Neural progenitor cell (in vitro differentiated cells): ENCODE data around the gene SFMBT2. TPM values are rescaled to one million over a fixed set of nuclear protein-coding genes. Genes with fewer than 3 reads are reported as not detected.

ENCODE experiments used
- DNase-seq: peaks from one replicate; pipeline ENCODE4 v3.0.0-alpha.2; 2016; ENCODE audit warnings: low spot score
- H2AFZ ChIP-seq: fragments of 200-600 bp; sonication (generic); replicated peaks from 2 replicates; pipeline ENCODE4 v1.6.1; 2016; ENCODE audit warnings: antibody characterized with exemption
- H3F3A ChIP-seq: fragments of 200-600 bp; sonication (generic); 2 replicates; pipeline ENCODE4 v1.6.1; 2016; ENCODE audit warnings: antibody characterized with exemption, low read depth
- H3K27ac ChIP-seq: fragments of 200-600 bp; sonication (generic); 2 replicates; pipeline ENCODE4 v1.5.1; 2016; ENCODE audit warnings: mild to moderate bottlenecking
- H3K27me3 ChIP-seq: fragments of 200-600 bp; sonication (generic); 2 replicates; pipeline ENCODE4 v1.6.1; 2016; ENCODE audit warnings: mild to moderate bottlenecking, moderate library complexity
- H3K36me3 ChIP-seq: fragments of 200-600 bp; sonication (generic); 2 replicates; pipeline ENCODE4 v1.5.1; 2016
- H3K4me1 ChIP-seq: fragments of 200-600 bp; sonication (generic); 2 replicates; pipeline ENCODE4 v1.6.1; 2016; ENCODE audit warnings: mixed run types
- H3K4me2 ChIP-seq: fragments of 200-600 bp; sonication (generic); 2 replicates; pipeline ENCODE4 v1.6.1; 2016
- H3K4me3 ChIP-seq: fragments of 200-600 bp; sonication (generic); 2 replicates; pipeline ENCODE4 v1.5.1; 2016
- H3K79me2 ChIP-seq: fragments of 200-600 bp; sonication (generic); 2 replicates; pipeline ENCODE4 v1.6.1; 2016; ENCODE audit warnings: low read depth
- H3K9ac ChIP-seq: fragments of 200-600 bp; sonication (generic); 2 replicates; pipeline ENCODE4 v1.6.1; 2016
- H3K9me3 ChIP-seq: fragments of 200-600 bp; sonication (generic); 2 replicates; pipeline ENCODE4 v1.5.1; 2016; ENCODE audit warnings: low read depth
- H4K20me1 ChIP-seq: fragments of 200-600 bp; sonication (generic); 2 replicates; pipeline ENCODE4 v1.6.1; 2016; ENCODE audit warnings: low read depth
- H3K27ac Mint-ChIP-seq: 3 replicates; pipeline ENCODE4 v1.8.0; 2021; ENCODE audit warnings: mixed read lengths
- H3K27me3 Mint-ChIP-seq: 2 replicates; pipeline ENCODE4 v1.8.0; 2022; ENCODE audit warnings: low read depth, mild to moderate bottlenecking, inconsistent platforms, moderate library complexity, mixed read lengths; ENCODE audit not compliant: insufficient read depth
- H3K36me3 Mint-ChIP-seq: 3 replicates; pipeline ENCODE4 v1.8.0; 2021; ENCODE audit warnings: mixed read lengths
- H3K4me1 Mint-ChIP-seq: 3 replicates; pipeline ENCODE4 v1.8.0; 2021; ENCODE audit warnings: mixed read lengths
- H3K4me3 Mint-ChIP-seq: 3 replicates; pipeline ENCODE4 v1.8.0; 2021; ENCODE audit warnings: mild to moderate bottlenecking, moderate library complexity, mixed read lengths
- H3K9me3 Mint-ChIP-seq: 3 replicates; pipeline ENCODE4 v1.8.0; 2020; ENCODE audit warnings: mixed read lengths
- CTCF ChIP-seq: fragments of 200-600 bp; sonication (generic); IDR thresholded peaks from 2 replicates; pipeline ENCODE4 v1.5.1; 2017; ENCODE audit warnings: antibody characterized with exemption, mild to moderate bottlenecking
- EZH2 ChIP-seq: fragments of 200-600 bp; sonication (generic); IDR thresholded peaks from 2 replicates; pipeline ENCODE4 v1.6.1; 2017; ENCODE audit warnings: antibody characterized with exemption, mild to moderate bottlenecking, moderate library complexity
- EZH2phosphoT487 ChIP-seq: fragments of 200-600 bp; sonication (generic); IDR thresholded peaks from 2 replicates; pipeline ENCODE4 v1.6.1; 2017; ENCODE audit warnings: antibody characterized with exemption
- total RNA-seq: library from RNA; depleted of rRNA; stranded (reverse); fragments of >200 nt; gene quantifications from 2 replicates; pipeline ENCODE4 v1.2.3, GENCODE V29; 2015; ENCODE audit warnings: low replicate concordance

Gene SFMBT2
- total RNA-seq, 1 donor from 2014 or later: 1.8 TPM

GRCh38 chr10:7338469-7338868, 72.4 kb downstream of the SFMBT2 start:
- H3K9me3 Mint-ChIP-seq: peaks cover 2% of the 10 kb centered on the region
- DNase-seq: no peak
- H3K27me3 Mint-ChIP-seq: no peaks in the 10 kb centered on the region

GRCh38 chr10:7337431-7338171, 73.2 kb downstream of the SFMBT2 start:
- H3K9me3 ChIP-seq: no peaks in the 10 kb centered on the region
- H3F3A ChIP-seq: no peaks in the 10 kb centered on the region
- no peak for DNase-seq
- H3K27ac ChIP-seq: no peak overlapping the region
- H3K4me2 ChIP-seq: no peak overlapping the region
- no peaks in the 10 kb centered on the region for H3K79me2 ChIP-seq
- no peak overlapping the region for H2AFZ ChIP-seq
- H3K36me3 ChIP-seq: no peaks in the 10 kb centered on the region
- no peak overlapping the region for H3K9ac ChIP-seq
- Mint-ChIP-seq H3K9me3 (peaks cover 2% of the 10 kb centered on the region), H3K4me3 (no peak overlapping the region), H3K27ac (no peak overlapping the region), H3K4me1 (peaks cover 7% of the 10 kb centered on the region), H3K27me3 (no peaks in the 10 kb centered on the region), H3K36me3 (peaks cover 10% of the 10 kb centered on the region)
- no peaks in the 10 kb centered on the region for H3K27me3 ChIP-seq
- no peaks in the 10 kb centered on the region for H4K20me1 ChIP-seq
- peaks cover 8% of the 10 kb centered on the region for H3K4me1 ChIP-seq
- TF ChIP-seq CTCF (no peak), EZH2phosphoT487 (no peak), EZH2 (no peak)
- H3K4me3 ChIP-seq: no peak overlapping the region

More at GRCh38 chr10:7338469-7338868, 72.4 kb downstream of the SFMBT2 start:
- Histone ChIP-seq H3F3A (no peaks in the 10 kb centered on the region), H3K79me2 (no peaks in the 10 kb centered on the region), H4K20me1 (no peaks in the 10 kb centered on the region), H2AFZ (no peak overlapping the region), H3K9me3 (no peaks in the 10 kb centered on the region), H3K9ac (no peak overlapping the region), H3K4me2 (no peak overlapping the region), H3K36me3 (no peaks in the 10 kb centered on the region), H3K27ac (no peak overlapping the region), H3K4me3 (no peak overlapping the region), H3K27me3 (no peaks in the 10 kb centered on the region), H3K4me1 (peaks cover 8% of the 10 kb centered on the region)
- Mint-ChIP-seq H3K4me1 (peaks cover 7% of the 10 kb centered on the region), H3K36me3 (peaks cover 10% of the 10 kb centered on the region), H3K27ac (no peak overlapping the region), H3K4me3 (no peak overlapping the region)
- TF ChIP-seq EZH2 (no peak), CTCF (no peak), EZH2phosphoT487 (no peak)

GRCh38 chr10:7335977-7336376, 74.9 kb downstream of the SFMBT2 start:
- Histone ChIP-seq H3K27me3 (no peaks in the 10 kb centered on the region), H3K27ac (no peak overlapping the region), H3K4me2 (no peak overlapping the region), H4K20me1 (no peaks in the 10 kb centered on the region), H3K36me3 (no peaks in the 10 kb centered on the region), H3F3A (no peaks in the 10 kb centered on the region), H3K4me1 (peaks cover 5% of the 10 kb centered on the region), H3K4me3 (no peak overlapping the region), H3K9me3 (no peaks in the 10 kb centered on the region), H2AFZ (no peak overlapping the region), H3K9ac (no peak overlapping the region), H3K79me2 (no peaks in the 10 kb centered on the region)
- H3K4me3 Mint-ChIP-seq: no peak overlapping the region
- TF ChIP-seq EZH2phosphoT487: no peak
- no peak for TF ChIP-seq CTCF
- no peak for TF ChIP-seq EZH2
- no peak overlapping the region for H3K27ac Mint-ChIP-seq
- peaks cover 8% of the 10 kb centered on the region for H3K9me3 Mint-ChIP-seq
- H3K36me3 Mint-ChIP-seq: peaks cover 10% of the 10 kb centered on the region
- no peak for DNase-seq
- H3K27me3 Mint-ChIP-seq: no peaks in the 10 kb centered on the region
- peaks cover 7% of the 10 kb centered on the region for H3K4me1 Mint-ChIP-seq
